Right forelimb (tissue), 1 donor: ENCODE data around the gene MINDY2.

ENCODE experiments used
- DNase-seq: peaks from one replicate; pipeline ENCODE4 v3.0.0-alpha.2; 2018

The MINDY2 gene

DNA sequence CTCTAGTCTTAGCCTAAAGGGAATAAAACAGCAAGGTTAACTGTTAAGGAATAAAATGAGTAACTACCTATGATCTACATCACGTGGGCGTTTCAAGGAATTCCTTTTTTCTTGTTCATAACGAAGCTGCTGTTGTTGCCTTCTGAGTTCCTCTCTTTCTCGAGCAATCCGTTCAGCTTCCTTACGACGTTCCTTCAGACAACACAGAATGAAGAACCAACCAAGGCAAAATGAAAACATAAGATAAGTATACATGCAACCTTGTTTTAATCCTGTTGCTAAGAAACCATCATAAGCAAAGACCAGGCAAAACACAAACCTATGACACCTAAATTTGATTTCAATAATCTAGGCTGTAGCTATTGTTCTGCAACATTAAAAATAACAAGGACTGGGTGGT lies 118.3 kb downstream of the MINDY2 start:
- no peak for DNase-seq

DNA sequence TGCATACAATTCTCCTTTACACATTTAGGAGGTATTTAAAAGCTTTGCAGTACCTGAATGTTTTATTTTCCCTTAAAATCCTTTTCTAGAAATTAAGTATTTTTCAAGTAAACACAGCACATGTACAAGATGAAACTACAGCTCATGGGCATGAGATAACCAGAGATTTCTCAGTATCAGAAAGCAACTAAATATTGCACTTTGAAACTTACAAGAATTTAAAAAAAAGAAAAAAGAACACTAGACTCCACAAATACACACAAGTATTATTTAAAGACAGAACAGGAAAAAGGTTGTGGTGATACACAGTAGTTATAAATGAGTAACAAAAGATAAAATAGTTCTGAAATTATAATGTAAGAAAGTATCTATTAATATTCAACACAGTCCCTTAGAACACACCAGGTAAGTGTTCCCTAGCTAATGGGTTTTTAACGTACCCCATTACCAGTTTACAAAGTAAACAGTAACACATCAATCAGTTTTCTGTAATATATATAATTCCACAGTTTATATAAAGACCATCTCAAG lies 127.1 kb downstream of the MINDY2 start:
- DNase-seq: no peak

DNA sequence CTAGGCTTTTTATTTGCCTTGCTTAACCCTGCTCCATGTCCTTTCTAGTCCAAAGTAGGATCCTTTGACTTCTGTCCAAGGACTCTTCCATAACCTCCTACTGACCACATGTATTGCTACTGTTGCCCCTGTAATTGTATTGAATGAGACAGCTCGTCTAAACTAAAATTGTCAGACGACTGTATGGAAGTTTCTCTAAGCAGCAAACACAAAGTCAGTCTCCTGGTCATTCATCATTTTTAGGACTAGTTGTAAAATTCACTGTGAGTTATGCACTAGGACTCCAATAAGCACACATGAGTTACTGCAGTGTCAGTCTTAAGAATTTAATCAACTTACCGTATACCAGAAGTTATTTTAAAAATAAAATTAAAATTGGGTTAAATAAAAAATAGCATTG lies 129.5 kb downstream of the MINDY2 start:
- DNase-seq: no peak

DNA sequence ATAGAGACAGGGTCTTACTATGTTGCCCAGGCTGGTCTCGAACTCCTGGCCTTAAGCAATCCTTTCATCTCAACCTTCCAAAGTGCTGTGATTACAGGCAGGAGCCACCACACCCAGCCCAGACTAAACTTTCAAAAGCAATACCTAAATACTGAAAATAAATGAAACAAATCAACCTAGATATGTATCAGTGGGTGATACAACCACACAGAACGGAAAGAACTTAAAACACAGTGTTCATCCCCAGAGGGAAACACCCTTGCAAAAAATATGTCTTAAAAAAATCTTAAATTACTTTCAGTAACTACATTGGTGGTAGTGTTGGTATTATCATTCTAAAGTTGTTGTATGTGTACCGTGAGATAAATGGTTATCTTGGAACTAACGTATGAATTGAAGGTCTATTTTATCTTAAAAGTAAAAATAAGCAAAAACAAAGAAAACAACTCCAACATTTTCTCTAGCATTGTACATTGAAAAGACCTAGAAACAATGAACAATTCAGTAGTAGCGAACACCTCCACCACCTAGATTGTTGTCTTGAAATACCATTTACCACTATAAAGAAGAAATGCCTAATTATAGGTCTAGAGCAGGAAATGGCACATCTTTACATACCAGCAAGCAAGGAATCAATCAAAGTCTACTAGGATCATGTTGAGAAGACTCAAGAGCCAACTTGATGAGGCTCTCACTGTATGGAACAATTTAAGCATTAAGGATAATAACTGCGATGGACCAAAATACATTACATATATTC lies 137.6 kb downstream of the MINDY2 start:
- DNase-seq: no peak

DNA sequence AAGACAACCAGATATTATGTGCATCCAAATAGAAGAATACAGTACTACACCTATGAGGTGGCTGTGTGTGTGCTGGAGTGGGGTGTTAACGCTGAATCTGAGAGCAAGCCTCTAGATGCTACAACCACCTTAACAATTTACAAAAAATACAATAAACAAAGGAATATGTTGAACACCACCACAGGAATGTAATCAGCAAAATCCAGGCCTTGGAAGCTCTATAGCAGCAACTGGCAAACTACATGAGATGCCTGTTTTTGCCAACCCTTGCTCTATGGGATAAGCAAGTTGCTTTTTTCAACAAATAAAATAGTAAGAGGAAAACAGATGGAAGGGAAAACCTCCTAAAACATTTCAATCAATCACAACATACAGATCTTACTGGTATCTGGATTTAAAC lies 138.5 kb downstream of the MINDY2 start:
- DNase-seq: no peak

DNA sequence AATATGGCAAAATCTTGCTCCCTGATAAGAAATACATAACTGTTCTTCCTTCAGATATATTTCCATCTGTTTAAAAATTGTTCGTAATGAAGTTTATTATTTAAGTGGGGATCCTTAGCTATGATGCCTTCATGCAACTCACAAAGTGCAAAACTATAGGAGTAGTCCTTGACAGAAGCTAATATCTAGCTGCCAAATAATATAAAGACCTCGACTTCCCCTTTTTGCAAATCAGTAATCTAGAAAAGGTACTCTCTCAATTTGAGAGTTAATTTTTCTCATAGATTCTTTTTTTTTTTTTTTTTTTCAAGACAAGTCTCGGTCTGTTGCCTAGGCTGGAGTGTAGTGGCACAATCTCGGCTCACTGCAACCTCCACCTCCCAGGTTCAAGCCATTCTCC lies 139.4 kb downstream of the MINDY2 start:
- DNase-seq: no peak
